T-helper 1 cell (primary cell): ENCODE results near the gene HSPA8.

ENCODE experiments used
- DNase-seq, 5 donors: peaks; one replicate each; pipeline ENCODE4 v3.0.0-alpha.2; 2012 to 2020

Gene HSPA8

DNA sequence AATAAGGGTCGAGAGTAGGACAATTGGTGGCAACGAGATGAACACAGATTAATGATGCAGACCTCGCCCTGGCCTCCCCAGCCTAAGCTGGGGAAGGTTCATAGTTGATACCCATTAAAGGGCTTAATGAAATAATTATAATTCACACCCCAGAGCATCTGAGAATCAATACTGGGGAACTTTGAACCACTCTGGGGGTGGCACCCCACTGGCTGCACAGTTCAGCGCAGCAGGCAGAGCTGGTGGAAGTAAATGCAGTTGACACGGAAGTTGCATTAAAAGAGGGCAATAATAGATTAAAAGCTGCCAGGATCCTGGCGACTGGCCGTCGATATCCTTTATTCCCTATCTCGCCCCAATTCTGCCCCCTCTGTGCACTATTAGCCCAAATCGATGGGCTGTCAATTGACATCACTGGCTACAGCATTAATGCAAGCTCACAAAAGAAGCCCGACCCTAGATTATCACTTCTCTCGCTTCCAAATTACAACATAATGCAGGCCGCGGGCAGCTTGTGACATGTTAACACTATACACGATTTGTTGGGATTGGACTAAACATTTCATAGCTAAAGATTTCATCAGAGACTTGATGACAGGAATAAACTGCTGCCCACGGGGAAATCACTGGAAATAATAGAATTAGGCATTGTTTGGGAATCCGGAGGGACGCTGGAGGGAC is 14.5 kb downstream of the HSPA8 start:
- no peak for DNase-seq

DNA sequence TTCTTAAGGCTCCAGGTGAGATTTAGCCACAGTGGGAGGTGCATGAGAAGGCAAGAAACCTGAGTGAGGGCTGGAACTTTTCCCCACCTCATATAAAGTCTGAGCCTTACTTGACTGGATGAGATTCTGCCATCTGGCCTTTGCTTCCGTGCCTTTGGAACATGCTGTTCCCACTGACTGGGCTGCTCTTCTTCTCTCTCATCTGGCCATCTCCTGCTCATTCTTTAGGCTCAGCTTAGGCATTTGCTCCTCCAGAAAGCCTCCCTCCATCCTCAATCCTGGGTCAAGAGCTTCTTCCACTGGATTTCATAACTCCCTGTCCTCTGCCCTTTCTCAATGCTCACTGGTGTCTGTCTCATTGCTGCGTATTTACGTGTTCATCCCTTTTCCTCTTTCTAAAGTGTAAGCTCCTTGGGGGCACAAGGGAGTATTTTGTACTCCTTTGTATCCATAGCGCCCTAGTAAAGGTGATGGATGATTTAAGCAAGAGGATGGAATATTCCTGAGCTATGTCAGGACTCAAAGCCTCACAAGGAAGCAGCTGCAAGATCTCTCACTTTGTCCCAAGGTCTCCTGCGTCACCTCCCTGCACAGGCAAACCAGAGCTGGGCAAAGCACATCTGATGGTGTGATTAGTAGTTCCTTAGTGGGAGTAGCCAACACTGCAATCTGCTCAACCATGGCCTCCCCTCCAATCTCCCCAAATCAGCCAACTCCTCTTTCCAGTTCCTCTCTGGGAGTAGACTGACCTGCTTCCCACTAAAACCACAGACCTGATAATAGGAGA is 15.3 kb downstream of the HSPA8 start:
- no peak for DNase-seq

DNA sequence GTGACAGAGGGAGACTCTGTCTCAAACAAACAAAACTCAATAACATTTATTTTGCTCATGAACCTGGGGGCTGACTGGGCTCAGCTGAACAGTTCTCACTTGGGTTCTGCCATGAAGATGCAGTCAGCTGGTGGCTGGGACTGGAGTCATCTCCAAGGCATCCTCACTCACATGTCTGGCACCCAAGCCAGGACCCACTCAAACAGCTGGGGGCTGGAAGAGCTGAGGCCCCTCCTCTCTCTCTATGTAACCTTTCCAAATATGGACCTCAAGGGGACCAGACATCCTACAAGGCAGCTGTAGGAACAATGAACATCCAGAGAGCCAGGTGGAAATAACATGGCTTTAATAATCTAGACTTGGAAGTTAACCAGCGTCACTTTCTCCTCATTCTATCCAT is 16.8 kb downstream of the HSPA8 start:
- no peak for DNase-seq

DNA sequence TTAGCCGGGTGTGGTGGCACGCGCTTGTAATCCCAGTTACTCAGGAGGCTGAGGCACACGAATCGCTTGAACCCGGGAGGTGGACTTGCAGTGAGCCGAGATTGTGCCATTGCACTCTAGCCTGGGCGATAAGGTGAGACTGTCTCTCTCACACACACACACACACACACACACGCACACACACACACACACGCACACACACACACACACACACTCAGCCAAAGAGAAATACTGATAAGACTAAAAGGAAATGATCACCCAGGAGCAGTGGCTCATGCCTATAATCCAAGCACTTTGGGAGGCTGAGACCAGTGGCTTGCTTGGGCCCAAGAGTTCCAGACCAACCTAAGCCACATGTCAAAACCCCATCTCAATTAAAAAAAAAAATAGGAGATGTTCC is 20.8 kb downstream of the HSPA8 start:
- DNase-seq: no peak

DNA sequence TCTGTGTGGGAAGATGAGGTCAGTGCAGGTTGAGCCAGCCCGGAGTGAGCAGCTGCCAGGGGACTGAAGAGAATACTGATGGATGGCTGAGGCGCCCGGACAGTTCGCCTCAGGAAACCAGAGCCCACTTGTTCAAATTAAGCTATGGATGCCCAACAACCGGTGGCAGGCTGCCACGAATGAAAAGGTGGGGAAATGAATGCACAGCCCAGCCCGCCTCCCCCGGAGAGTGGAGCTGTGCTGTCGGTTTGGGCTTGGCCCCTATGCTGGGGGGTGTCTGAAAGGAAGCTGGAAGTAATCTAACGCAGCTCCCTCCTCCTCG is 21.9 kb downstream of the HSPA8 start:
- DNase-seq: no peak

DNA sequence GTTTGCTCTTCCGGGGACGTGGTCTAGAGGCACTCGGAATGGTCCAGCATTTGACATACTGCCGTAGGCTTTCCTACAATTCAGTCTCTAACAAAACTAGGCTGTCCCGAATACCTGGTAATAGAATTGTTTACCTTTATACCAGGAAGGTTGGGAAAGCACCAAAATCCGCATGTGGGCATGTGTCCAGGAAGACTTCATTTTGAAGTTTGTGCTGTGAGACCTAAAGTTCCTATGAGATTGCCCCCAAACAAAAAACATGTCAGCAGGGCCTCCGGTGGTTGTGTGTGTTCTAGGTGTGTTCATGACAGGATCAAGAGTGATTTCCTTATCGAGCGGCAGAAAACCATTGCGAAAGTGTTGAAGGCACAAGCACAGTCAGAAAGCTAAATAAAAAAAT is 26.1 kb downstream of the HSPA8 start:
- DNase-seq: no peak

DNA sequence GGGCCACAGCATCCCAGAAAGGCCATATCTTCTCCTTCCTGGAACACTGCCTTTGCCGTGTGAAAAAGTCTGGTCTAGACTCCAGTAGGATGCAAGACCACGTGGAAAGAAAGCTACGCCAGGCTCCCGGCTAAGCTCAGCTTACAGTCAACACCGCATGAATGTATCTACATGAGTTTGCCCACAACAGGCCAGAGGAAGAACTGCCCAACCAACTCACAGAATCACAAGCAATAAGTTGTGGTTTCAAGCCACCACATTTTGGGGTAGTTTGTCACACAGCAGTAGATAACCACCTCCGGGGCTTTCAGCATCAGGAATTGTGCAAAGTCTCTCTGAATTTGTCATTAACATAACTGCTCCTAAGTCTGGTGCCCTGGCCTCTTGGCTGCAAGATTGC is 27.3 kb downstream of the HSPA8 start:
- DNase-seq: no peak

DNA sequence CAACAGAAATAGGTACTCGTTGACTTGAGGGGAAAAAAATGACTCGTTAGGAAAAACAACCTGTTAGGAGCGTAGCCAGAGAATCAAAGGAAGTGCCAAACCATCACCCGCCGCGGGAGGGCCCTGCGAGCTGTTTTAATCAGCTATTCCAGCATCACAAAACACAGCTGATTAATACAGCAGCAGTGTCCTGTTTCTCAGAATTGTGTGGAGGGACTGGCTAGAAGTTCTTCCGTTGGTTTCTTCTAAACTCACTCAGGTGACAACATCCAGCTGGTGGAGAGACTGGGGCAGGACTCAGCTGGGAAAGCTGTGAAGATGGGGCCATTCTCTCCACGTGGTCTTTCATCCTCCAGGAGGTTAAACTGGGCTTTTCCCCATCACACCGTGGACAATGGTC is 28.0 kb downstream of the HSPA8 start:
- no peak for DNase-seq

DNA sequence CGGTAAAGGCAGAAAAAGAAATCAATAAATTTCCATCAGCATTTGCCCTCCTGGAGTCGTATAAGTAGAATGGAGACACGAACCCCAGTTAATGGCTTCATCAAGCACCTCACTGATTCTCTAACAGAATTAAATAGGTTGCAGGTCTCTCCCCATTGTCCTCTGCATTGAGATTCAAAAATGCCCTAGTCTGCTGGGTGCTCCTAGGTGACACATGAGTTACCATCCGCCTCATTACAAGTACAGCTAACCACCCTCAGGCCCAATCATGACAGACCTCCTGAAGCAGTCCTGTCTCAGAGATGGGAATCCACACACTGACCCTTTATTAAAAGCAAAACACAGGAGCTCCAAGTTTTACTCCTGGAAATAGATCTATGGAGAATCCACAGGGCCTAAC is 31.4 kb downstream of the HSPA8 start:
- DNase-seq: no peak

DNA sequence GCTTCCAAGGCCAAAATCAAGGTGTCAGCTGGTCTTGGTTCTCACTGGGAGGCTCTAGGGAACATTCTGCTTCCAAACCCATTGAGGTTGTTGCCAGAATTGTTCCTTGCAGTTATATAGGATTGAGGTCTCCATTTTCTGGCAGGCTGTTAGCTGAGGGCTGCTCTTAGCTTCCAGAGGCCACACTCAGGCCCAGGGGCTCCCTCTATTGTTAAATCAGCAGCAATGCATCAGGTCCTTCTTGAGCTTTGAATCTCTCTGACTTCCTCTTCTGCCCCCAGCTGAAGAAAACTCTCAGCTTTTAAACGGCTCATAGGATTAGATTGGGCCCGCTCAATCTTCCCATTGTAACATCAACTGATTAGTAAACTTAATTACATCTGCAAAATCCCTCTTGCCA is 41.0 kb downstream of the HSPA8 start:
- DNase-seq: peak in 2 of 5 donors; percentile 11 to 41

DNA sequence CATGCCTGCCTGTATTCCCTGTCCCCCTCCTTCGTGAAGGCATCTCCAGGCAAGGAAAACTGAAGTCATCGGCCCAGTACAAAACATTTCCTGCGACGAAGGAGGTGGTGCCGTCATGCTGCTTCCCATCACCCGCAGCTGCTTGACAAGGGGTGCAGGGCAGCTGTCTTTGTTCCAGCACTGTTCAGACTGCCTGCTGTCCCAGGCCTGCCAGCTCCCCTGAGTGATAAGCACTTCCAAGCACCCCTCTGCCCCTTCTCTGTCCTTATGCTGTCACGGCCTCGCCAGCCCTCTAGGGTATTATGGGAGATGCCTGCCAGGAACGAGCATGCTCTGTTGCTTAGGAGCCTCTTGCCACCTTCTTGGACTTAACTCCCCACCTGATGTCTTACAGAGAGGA is 43.2 kb downstream of the HSPA8 start:
- no peak for DNase-seq

DNA sequence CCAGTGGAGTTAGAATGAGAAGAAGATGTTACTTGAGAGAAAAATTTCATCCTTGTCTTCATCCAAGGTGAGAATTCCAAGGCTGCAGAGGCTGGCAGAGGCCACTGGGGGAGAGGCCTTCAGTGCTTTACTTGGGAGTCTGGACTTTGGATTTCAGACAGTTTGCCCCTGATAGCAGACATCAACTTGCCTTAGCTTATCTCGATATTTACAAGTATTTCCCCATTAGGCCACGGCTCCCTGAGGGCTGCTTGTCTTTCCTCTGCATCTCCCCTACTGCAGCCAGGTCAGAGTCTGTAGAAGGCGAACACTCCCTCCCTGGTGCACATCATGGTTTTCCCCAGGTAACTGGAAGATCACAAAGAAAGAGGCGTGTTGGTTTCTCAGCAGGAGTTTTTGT is 50.4 kb downstream of the HSPA8 start:
- DNase-seq: no peak
